BLaER1 (cell line): ENCODE measurements around the gene MTIF3.

Experiments used
- H3K27ac ChIP-seq: shearing (Covaris generic); formaldehyde crosslinking; 2 replicates; pipeline ENCODE4 v1.8.1; 2022
- H3K27me3 ChIP-seq: shearing (Covaris generic); formaldehyde crosslinking; 2 replicates; pipeline ENCODE4 v1.8.1; 2022
- H3K36me3 ChIP-seq: shearing (Covaris generic); formaldehyde crosslinking; 2 replicates; pipeline ENCODE4 v1.8.1; 2022
- H3K4me1 ChIP-seq: shearing (Covaris generic); formaldehyde crosslinking; 2 replicates; pipeline ENCODE4 v1.8.1; 2022
- H3K4me2 ChIP-seq: shearing (Covaris generic); formaldehyde crosslinking; 2 replicates; pipeline ENCODE4 v1.8.1; 2022
- H3K4me3 ChIP-seq: shearing (Covaris generic); formaldehyde crosslinking; 2 replicates; pipeline ENCODE4 v1.8.1; 2022
- H3K9ac ChIP-seq: shearing (Covaris generic); formaldehyde crosslinking; 2 replicates; pipeline ENCODE4 v1.8.1; 2022
- H3K9me3 ChIP-seq: shearing (Covaris generic); formaldehyde crosslinking; 2 replicates; pipeline ENCODE4 v1.8.1; 2022
- H4K20me1 ChIP-seq: shearing (Covaris generic); formaldehyde crosslinking; 2 replicates; pipeline ENCODE4 v1.8.1; 2022
- Cebpa-rat ChIP-seq: shearing (Covaris generic); IDR thresholded peaks from 2 replicates; pipeline ENCODE4 v1.8.1; 2022

MTIF3 gene

DNA sequence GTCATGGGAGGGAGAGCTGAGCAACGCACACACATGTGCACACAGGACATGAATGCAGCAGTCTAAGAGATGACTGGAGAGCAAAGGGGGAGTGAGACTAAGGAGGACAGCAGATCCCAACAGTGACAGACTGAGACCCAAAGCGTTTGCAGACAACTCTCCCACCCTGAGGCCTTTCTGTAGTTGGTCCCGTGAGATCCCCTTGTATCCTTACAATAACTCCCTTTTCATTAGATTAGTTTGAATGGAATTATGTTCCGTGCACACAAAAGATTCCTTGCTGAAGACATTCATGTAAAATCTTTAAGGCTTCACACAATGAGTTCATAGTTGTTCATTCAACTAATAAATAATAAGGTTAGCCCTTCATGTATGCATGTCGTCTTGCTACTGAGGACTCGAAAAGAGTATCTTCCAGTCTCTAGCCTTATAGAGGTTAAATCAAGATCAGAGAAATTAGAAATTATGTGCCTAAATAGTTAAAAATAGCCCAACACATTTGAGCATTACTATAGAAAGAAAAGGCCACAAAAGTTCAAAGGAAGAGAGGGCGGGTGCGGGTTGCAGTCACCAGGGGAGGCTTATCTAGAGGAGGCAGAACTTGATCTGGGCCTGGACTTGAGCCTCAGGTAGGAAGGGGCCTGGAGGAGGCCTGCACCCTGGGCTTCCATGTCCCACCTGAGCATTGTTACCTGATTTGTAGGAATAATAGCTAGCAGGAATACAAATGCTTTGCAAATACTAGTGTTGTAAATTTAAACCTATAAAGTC is 29.1 kb downstream of the MTIF3 start:
- no peaks in the 10 kb centered on the region for H3K9me3 ChIP-seq
- H3K4me2 ChIP-seq, result no peak overlapping the region
- no peaks in the 10 kb centered on the region for H3K27me3 ChIP-seq
- no peak for TF ChIP-seq Cebpa-rat
- H3K27ac ChIP-seq, result no peak overlapping the region
- no peak overlapping the region for H3K9ac ChIP-seq
- H4K20me1 ChIP-seq, result peaks cover 1% of the 10 kb centered on the region
- no peak overlapping the region for H3K4me3 ChIP-seq
- no peaks in the 10 kb centered on the region for H3K36me3 ChIP-seq
- H3K4me1 ChIP-seq, result peaks cover 21% of the 10 kb centered on the region

DNA sequence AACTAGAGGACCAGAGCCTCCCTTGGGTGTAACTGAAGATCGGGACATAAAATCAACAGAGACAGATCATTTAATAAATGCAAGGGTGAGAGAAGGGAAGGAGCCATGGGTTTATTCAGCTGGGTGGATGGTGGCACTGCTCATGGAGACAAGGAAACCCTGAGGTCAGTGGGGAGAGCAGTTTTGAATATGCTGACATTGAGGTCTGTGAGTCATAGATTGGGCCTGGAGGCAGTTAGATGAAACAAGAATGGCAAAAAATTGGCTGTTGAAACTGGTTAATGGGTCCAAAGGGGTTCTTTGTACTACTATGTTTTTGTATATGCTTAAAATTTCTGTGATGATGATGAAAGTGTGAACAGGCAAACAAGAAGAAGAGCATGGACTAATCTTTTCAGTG is 31.0 kb downstream of the MTIF3 start:
- no peaks in the 10 kb centered on the region for H3K9me3 ChIP-seq
- no peaks in the 10 kb centered on the region for H4K20me1 ChIP-seq
- no peaks in the 10 kb centered on the region for H3K36me3 ChIP-seq
- H3K4me2 ChIP-seq, result no peak overlapping the region
- H3K4me1 ChIP-seq, result peaks cover 15% of the 10 kb centered on the region
- no peak overlapping the region for H3K9ac ChIP-seq
- H3K4me3 ChIP-seq, result no peak overlapping the region
- no peak for TF ChIP-seq Cebpa-rat
- H3K27ac ChIP-seq, result no peak overlapping the region
- no peaks in the 10 kb centered on the region for H3K27me3 ChIP-seq

DNA sequence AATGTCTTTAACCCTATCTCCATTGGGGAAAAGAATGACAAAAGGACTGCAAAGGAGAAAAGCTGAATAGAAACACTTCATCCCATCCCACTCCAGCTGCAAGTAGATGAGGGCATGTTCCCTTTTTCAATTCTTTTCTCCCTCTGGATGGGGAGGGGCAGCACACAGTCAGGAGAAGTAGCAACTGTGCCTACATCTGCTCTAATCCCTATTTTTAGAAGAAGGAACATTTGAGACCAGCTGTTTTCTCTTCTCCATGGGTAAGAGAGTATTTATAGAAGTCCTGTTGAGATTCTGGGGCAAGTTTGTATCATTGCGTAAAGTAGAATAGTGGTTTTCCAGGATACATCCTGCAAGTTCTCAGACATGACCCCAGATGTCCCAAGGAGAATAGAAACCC is 35.2 kb downstream of the MTIF3 start:
- no peak for TF ChIP-seq Cebpa-rat

DNA sequence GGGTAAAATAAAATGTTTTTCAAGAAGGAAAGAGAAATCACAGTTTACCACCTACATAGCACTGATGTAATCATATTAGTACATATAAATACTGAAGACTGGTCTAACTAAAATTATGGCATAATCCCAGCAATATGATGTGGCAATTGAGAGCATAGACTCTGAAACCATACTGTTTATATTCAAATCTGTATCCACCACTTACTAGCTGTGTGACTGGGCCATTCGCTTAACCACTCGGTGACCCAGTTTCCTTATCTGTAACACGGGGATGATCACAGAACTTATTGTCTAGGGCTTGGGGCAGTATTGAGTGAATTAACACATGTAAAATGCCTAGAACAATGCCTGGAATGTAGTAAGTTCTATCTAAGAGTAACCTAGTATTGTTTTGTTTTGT is 39.0 kb downstream of the MTIF3 start:
- Histone ChIP-seq H3K27me3 (no peaks in the 10 kb centered on the region), H3K27ac (no peak overlapping the region), H3K4me1 (peaks cover 8% of the 10 kb centered on the region; the same call in 1 of the 2 replicates), H3K9ac (no peak overlapping the region), H4K20me1 (no peaks in the 10 kb centered on the region), H3K36me3 (no peaks in the 10 kb centered on the region), H3K4me3 (no peak overlapping the region), H3K4me2 (no peak overlapping the region), H3K9me3 (no peaks in the 10 kb centered on the region; the same call in 1 of the 2 replicates)
- no peak for TF ChIP-seq Cebpa-rat

More for the DNA sequence above, 35.2 kb downstream of the MTIF3 start:
- H3K27me3 ChIP-seq, result no peaks in the 10 kb centered on the region
- H3K9me3 ChIP-seq, result no peaks in the 10 kb centered on the region
- no peak overlapping the region for H3K9ac ChIP-seq
- H3K36me3 ChIP-seq, result no peaks in the 10 kb centered on the region
- H3K4me1 ChIP-seq, result peaks cover 8% of the 10 kb centered on the region; the same call in 1 of the 2 replicates
- H3K4me3 ChIP-seq, result no peak overlapping the region
- H3K4me2 ChIP-seq, result peak overlapping the region; percentile 1; the same call in 1 of the 2 replicates
- H3K27ac ChIP-seq, result no peak overlapping the region
- H4K20me1 ChIP-seq, result no peaks in the 10 kb centered on the region

DNA sequence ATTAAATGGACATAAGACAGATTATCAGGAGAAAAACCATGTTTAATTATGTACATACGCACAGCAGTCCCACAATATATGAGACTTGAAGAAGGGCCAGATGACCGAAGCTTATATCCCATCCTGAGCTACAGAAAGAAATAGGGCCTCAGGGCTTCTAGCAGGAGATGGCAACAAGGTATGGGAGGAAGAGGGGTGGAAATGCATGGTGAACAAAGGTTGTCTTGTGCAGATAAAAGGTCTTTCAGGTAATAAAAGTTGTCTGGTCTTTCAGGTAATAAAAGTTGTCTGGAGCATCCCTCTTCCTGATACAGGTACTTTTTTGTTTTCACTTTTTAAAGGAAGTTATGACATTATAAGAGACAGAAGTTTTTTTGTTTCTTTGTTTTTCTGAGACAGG is 41.4 kb downstream of the MTIF3 start:
- Histone ChIP-seq H3K9ac (no peak overlapping the region), H3K9me3 (no peaks in the 10 kb centered on the region; the same call in 1 of the 2 replicates), H3K4me2 (no peak overlapping the region), H3K4me3 (no peak overlapping the region), H3K4me1 (no peaks in the 10 kb centered on the region), H3K27ac (no peak overlapping the region), H4K20me1 (no peaks in the 10 kb centered on the region), H3K27me3 (no peaks in the 10 kb centered on the region), H3K36me3 (no peaks in the 10 kb centered on the region)
- no peak for TF ChIP-seq Cebpa-rat

GRCh38 chr13:27408074-27408473 is 42.3 kb downstream of the MTIF3 start:
- TF ChIP-seq Cebpa-rat, result no peak
- Histone ChIP-seq H3K4me1 (no peaks in the 10 kb centered on the region), H3K27me3 (no peaks in the 10 kb centered on the region), H3K4me2 (no peak overlapping the region), H3K9me3 (no peaks in the 10 kb centered on the region; the same call in 1 of the 2 replicates), H3K4me3 (no peak overlapping the region), H3K9ac (no peak overlapping the region), H3K36me3 (no peaks in the 10 kb centered on the region), H3K27ac (no peak overlapping the region), H4K20me1 (no peaks in the 10 kb centered on the region)

GRCh38 chr13:27406178-27406939 is 44.0 kb downstream of the MTIF3 start:
- no peak for TF ChIP-seq Cebpa-rat
- H3K9me3 ChIP-seq, result no peaks in the 10 kb centered on the region; the same call in 1 of the 2 replicates
- no peaks in the 10 kb centered on the region for H3K27me3 ChIP-seq
- H3K4me1 ChIP-seq, result peaks cover 2% of the 10 kb centered on the region; the same call in 1 of the 2 replicates
- no peak overlapping the region for H3K9ac ChIP-seq
- no peak overlapping the region for H3K4me2 ChIP-seq
- H3K36me3 ChIP-seq, result no peaks in the 10 kb centered on the region
- H3K4me3 ChIP-seq, result no peak overlapping the region
- no peak overlapping the region for H3K27ac ChIP-seq
- H4K20me1 ChIP-seq, result no peaks in the 10 kb centered on the region

- Histone ChIP-seq H4K20me1 (no peaks in the 10 kb centered on the region), H3K27ac (no peak overlapping the region), H3K9ac (no peak overlapping the region), H3K4me3 (no peak overlapping the region), H3K27me3 (no peaks in the 10 kb centered on the region), H3K4me2 (no peak overlapping the region), H3K4me1 (peaks cover 6% of the 10 kb centered on the region; the same call in 1 of the 2 replicates), H3K9me3 (no peaks in the 10 kb centered on the region; the same call in none of the 2 replicates), H3K36me3 (no peaks in the 10 kb centered on the region)
- TF ChIP-seq Cebpa-rat, result no peak
Observed at GRCh38 chr13:27405546-27406134, 44.7 kb downstream of the MTIF3 start.

DNA sequence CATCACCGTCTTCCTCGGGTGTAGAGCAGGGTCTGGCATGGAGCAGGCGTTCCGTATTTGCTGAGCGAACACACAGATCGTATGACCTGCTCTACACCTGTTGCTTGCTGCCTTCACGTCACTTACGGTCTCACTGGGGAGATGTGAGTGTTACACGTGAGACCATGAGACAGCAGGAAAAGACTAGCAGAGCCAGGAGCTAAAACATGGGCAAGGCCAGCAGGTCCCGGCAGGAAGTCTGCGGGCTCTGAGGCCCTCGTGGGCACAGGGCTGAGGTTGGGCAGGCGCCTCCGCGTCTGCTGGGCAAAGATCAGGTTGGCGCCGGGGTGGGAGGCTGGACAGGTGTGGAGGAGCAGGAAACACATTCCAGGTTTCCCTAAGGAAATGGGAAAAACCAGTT is 45.7 kb downstream of the MTIF3 start:
- no peak overlapping the region for H3K9ac ChIP-seq
- H3K4me1 ChIP-seq, result peaks cover 6% of the 10 kb centered on the region; the same call in 1 of the 2 replicates
- H3K27me3 ChIP-seq, result no peaks in the 10 kb centered on the region
- no peak overlapping the region for H3K27ac ChIP-seq
- peaks cover 4% of the 10 kb centered on the region for H3K9me3 ChIP-seq
- no peak overlapping the region for H3K4me2 ChIP-seq
- no peak overlapping the region for H3K4me3 ChIP-seq
- no peaks in the 10 kb centered on the region for H4K20me1 ChIP-seq
- no peak for TF ChIP-seq Cebpa-rat
- H3K36me3 ChIP-seq, result no peaks in the 10 kb centered on the region
